Limb (tissue), 2 donors: Measurements from ENCODE around the gene CHID1.

ENCODE experiments used
- DNase-seq, 2 donors: peaks; one replicate each; pipeline ENCODE4 v3.0.0-alpha.2; 2016; ENCODE audit errors: extremely low spot score in 2 of 2

The CHID1 gene

GRCh38 chr11:850775-851763 lies 59.5 kb downstream of the CHID1 start:
- DNase-seq, result no peak

- DNase-seq, result no peak
Measured at GRCh38 chr11:849951-850774, 60.4 kb downstream of the CHID1 start.

- DNase-seq, result peak in 1 of 2 donors; percentile 86
Measured at GRCh38 chr11:849104-849824, 61.3 kb downstream of the CHID1 start.

- no peak for DNase-seq
Measured at GRCh38 chr11:848380-848931, 62.2 kb downstream of the CHID1 start.

GRCh38 chr11:847876-848275 lies 62.7 kb downstream of the CHID1 start:
- DNase-seq, result no peak

GRCh38 chr11:846496-847098 lies 64.0 kb downstream of the CHID1 start:
- no peak for DNase-seq

GRCh38 chr11:845872-846495 lies 64.6 kb downstream of the CHID1 start:
- peak in 1 of 2 donors; percentile 75 for DNase-seq

- peak; percentile 89 to 93 for DNase-seq
Measured at GRCh38 chr11:844693-845644, 65.6 kb downstream of the CHID1 start.

- peak; percentile 82 to 89 for DNase-seq
Measured at GRCh38 chr11:843818-844692, 66.6 kb downstream of the CHID1 start.

GRCh38 chr11:843086-843734 lies 67.4 kb downstream of the CHID1 start:
- DNase-seq, result no peak

- peak; percentile 82 to 95 for DNase-seq
Measured at GRCh38 chr11:842370-843002, 68.1 kb downstream of the CHID1 start, which contains the start of the genes POLR2L and TSPAN4. Gene POLR2L, minus strand, starts transcription at chr11:842529. Its CDS starts 21 bp downstream, at chr11:842508. Gene TSPAN4, plus strand, starts transcription at chr11:842852. Its CDS starts 7,453 bp downstream, at chr11:850305.

GRCh38 chr11:841981-842369 lies 68.6 kb downstream of the CHID1 start:
- no peak for DNase-seq

GRCh38 chr11:839875-840617 lies 70.6 kb downstream of the CHID1 start:
- no peak for DNase-seq

- no peak for DNase-seq
Measured at GRCh38 chr11:839280-839623, 71.4 kb downstream of the CHID1 start.

- no peak for DNase-seq
Measured at GRCh38 chr11:838441-839279, 72.0 kb downstream of the CHID1 start.

- DNase-seq, result no peak
Measured at GRCh38 chr11:837990-838307, 72.7 kb downstream of the CHID1 start.
